ENCODE results near the gene LMF1.

DNA sequence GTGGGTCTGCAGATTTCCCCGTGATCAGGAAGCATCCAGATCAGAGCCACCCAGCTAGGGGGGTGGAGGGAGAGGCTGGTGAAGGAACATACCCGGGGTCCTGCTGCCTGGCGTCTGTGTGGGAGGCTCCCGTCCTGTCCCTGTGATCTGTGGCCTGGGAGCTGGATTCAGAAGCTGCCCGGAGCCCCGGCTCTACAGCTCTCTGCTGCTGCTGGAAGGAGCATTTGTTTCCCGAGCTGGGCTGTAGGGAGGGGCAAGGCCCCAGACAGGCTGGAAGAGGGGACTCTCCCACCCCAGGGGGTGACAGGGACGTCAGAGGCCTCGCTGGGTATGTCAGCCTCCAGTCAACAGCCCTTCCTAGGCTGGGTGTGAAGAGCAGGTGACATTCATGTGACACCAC, 21.0 kb upstream of the LMF1 start:
- TF ChIP-seq ZNF274 (CRISPR knock-in tag; IDR thresholded peaks at IDR 0.05) (no peak), NR2C2 (CRISPR knock-in tag; IDR thresholded peaks at IDR 0.05; ENCODE audit: borderline replicate concordance) (no peak), POLR2AphosphoS5 (IDR thresholded peaks at IDR 0.05; ENCODE audit: low read depth, low read length) (no peak), BRCA1 (CRISPR knock-in tag; IDR thresholded peaks at IDR 0.05) (no peak), SRF (IDR thresholded peaks at IDR 0.05; ENCODE audit: low read depth, low read length) (no peak), ZBTB20 (CRISPR knock-in tag; IDR thresholded peaks at IDR 0.05; ENCODE audit: borderline replicate concordance, low read depth) (no peak)
- TF ChIP-seq, protein P1, sequence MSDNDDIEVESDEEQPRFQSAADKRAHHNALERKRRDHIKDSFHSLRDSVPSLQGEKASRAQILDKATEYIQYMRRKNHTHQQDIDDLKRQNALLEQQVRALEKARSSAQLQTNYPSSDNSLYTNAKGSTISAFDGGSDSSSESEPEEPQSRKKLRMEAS (IDR thresholded peaks at IDR 0.05) = no peak
- TF ChIP-seq, protein P2, sequence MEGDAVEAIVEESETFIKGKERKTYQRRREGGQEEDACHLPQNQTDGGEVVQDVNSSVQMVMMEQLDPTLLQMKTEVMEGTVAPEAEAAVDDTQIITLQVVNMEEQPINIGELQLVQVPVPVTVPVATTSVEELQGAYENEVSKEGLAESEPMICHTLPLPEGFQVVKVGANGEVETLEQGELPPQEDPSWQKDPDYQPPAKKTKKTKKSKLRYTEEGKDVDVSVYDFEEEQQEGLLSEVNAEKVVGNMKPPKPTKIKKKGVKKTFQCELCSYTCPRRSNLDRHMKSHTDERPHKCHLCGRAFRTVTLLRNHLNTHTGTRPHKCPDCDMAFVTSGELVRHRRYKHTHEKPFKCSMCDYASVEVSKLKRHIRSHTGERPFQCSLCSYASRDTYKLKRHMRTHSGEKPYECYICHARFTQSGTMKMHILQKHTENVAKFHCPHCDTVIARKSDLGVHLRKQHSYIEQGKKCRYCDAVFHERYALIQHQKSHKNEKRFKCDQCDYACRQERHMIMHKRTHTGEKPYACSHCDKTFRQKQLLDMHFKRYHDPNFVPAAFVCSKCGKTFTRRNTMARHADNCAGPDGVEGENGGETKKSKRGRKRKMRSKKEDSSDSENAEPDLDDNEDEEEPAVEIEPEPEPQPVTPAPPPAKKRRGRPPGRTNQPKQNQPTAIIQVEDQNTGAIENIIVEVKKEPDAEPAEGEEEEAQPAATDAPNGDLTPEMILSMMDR (CRISPR knock-in tag; IDR thresholded peaks at IDR 0.05) = no peak

Measured in HepG2 (cell line).